ENCODE data around the gene CPED1.

Gene CPED1

DNA sequence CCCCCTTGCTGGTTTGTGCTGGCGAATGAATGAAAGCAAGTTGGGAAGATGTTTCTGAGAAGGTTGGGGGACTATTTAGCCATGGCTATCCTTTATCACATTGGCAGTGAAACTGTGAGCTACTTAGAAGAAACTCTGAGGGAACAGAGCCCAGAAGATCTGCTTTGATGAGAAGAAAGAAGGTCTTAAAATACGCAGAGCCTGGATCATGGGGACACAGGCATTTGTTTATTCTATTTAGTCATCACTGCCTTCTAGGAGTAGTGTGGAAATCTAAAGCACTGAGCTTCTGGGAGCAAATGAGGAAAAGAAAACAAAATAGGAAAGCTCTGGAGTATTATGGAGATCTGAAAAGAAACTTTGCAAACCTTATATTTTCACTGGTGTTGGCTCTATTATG lies 28.5 kb downstream of the CPED1 start:
- ATAC-seq = no peak
- no peak for TF ChIP-seq TOX (CRISPR knock-in tag; IDR thresholded peaks at IDR 0.05; ENCODE audit: borderline replicate concordance)
- TF ChIP-seq, protein P1, sequence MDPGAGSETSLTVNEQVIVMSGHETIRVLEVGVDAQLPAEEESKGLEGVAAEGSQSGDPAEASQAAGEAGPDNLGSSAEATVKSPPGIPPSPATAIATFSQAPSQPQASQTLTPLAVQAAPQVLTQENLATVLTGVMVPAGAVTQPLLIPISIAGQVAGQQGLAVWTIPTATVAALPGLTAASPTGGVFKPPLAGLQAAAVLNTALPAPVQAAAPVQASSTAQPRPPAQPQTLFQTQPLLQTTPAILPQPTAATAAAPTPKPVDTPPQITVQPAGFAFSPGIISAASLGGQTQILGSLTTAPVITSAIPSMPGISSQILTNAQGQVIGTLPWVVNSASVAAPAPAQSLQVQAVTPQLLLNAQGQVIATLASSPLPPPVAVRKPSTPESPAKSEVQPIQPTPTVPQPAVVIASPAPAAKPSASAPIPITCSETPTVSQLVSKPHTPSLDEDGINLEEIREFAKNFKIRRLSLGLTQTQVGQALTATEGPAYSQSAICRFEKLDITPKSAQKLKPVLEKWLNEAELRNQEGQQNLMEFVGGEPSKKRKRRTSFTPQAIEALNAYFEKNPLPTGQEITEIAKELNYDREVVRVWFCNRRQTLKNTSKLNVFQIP (CRISPR knock-in tag; IDR thresholded peaks at IDR 0.05; ENCODE audit: borderline replicate concordance, low read depth) = no peak
- TF ChIP-seq SNAI2 (CRISPR knock-in tag; IDR thresholded peaks at IDR 0.05) = no peak
- no peak for TF ChIP-seq TCF4 (CRISPR knock-in tag; IDR thresholded peaks at IDR 0.05; ENCODE audit: borderline replicate concordance)
- TF ChIP-seq CREB5 (CRISPR knock-in tag; IDR thresholded peaks at IDR 0.05; ENCODE audit: low read depth) = no peak
- no peak for TF ChIP-seq ISL1 (CRISPR knock-in tag; IDR thresholded peaks at IDR 0.05)
- TF ChIP-seq BACH2 (CRISPR knock-in tag; IDR thresholded peaks at IDR 0.05; ENCODE audit: borderline replicate concordance) = no peak
- no peak for TF ChIP-seq ZC3H10 (CRISPR knock-in tag; IDR thresholded peaks at IDR 0.05)
- TF ChIP-seq ZFP30 (CRISPR knock-in tag; IDR thresholded peaks at IDR 0.05) = no peak
- TF ChIP-seq ZNF8 (CRISPR knock-in tag; IDR thresholded peaks at IDR 0.05) = no peak
- no peak for TF ChIP-seq GLIS3 (CRISPR knock-in tag; IDR thresholded peaks at IDR 0.05)
- no peak for TF ChIP-seq OSR1 (CRISPR knock-in tag; IDR thresholded peaks at IDR 0.05)
- no peak for TF ChIP-seq ZFP3 (CRISPR knock-in tag; IDR thresholded peaks at IDR 0.05)
- TF ChIP-seq ESRRG (CRISPR knock-in tag; IDR thresholded peaks at IDR 0.05) = no peak
- no peak for TF ChIP-seq CSDC2 (CRISPR knock-in tag; IDR thresholded peaks at IDR 0.05)
- TF ChIP-seq PATZ1 (CRISPR knock-in tag; IDR thresholded peaks at IDR 0.05; ENCODE audit: borderline replicate concordance) = no peak

DNA sequence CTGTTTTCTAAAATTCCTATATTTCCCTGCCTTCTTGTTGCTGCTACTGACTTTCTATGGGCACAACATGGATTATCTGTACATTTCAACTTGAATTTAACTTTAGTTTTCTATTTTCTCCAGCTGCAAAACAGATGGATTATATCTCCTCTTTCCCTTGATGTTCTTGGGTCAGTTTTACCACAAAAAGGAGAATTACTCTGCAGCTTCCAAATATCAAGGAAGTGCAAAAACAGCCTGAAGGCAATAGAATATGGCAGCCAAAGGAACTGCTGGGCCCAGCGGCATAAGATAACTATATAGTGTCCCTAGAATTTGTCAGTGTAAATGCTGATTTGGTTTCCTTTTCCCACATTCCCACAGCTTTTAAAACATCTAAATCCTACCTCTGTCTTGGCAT lies 29.1 kb downstream of the CPED1 start:
- no peak for TF ChIP-seq OSR1 (CRISPR knock-in tag; IDR thresholded peaks at IDR 0.05)
- TF ChIP-seq, protein P1 (CRISPR knock-in tag; IDR thresholded peaks at IDR 0.05; ENCODE audit: borderline replicate concordance, low read depth) = no peak
- no peak for TF ChIP-seq ARNTL (CRISPR knock-in tag; IDR thresholded peaks at IDR 0.05; ENCODE audit: borderline replicate concordance, low read depth)
- TF ChIP-seq ESRRG (CRISPR knock-in tag; IDR thresholded peaks at IDR 0.05) = no peak
- no peak for TF ChIP-seq ZFP3 (CRISPR knock-in tag; IDR thresholded peaks at IDR 0.05)
- TF ChIP-seq ZNF8 (CRISPR knock-in tag; IDR thresholded peaks at IDR 0.05) = no peak
- no peak for TF ChIP-seq CREB5 (CRISPR knock-in tag; IDR thresholded peaks at IDR 0.05; ENCODE audit: low read depth)
- TF ChIP-seq BACH2 (CRISPR knock-in tag; IDR thresholded peaks at IDR 0.05; ENCODE audit: borderline replicate concordance) = no peak
- no peak for TF ChIP-seq ZFP30 (CRISPR knock-in tag; IDR thresholded peaks at IDR 0.05)
- no peak for TF ChIP-seq CSDC2 (CRISPR knock-in tag; IDR thresholded peaks at IDR 0.05)
- TF ChIP-seq ZC3H10 (CRISPR knock-in tag; IDR thresholded peaks at IDR 0.05) = no peak
- TF ChIP-seq GLIS3 (CRISPR knock-in tag; IDR thresholded peaks at IDR 0.05) = no peak
- TF ChIP-seq TOX (CRISPR knock-in tag; IDR thresholded peaks at IDR 0.05; ENCODE audit: borderline replicate concordance) = no peak
- TF ChIP-seq PPARA (CRISPR knock-in tag; IDR thresholded peaks at IDR 0.05; ENCODE audit: borderline replicate concordance) = no peak
- TF ChIP-seq TSHZ2 (CRISPR knock-in tag; IDR thresholded peaks at IDR 0.05) = no peak
- TF ChIP-seq TCF4 (CRISPR knock-in tag; IDR thresholded peaks at IDR 0.05; ENCODE audit: borderline replicate concordance) = no peak
- TF ChIP-seq SNAI2 (CRISPR knock-in tag; IDR thresholded peaks at IDR 0.05) = no peak
- no peak for TF ChIP-seq PATZ1 (CRISPR knock-in tag; IDR thresholded peaks at IDR 0.05; ENCODE audit: borderline replicate concordance)
- TF ChIP-seq, protein P2, sequence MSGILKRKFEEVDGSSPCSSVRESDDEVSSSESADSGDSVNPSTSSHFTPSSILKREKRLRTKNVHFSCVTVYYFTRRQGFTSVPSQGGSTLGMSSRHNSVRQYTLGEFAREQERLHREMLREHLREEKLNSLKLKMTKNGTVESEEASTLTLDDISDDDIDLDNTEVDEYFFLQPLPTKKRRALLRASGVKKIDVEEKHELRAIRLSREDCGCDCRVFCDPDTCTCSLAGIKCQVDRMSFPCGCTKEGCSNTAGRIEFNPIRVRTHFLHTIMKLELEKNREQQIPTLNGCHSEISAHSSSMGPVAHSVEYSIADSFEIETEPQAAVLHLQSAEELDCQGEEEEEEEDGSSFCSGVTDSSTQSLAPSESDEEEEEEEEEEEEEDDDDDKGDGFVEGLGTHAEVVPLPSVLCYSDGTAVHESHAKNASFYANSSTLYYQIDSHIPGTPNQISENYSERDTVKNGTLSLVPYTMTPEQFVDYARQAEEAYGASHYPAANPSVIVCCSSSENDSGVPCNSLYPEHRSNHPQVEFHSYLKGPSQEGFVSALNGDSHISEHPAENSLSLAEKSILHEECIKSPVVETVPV (CRISPR knock-in tag; IDR thresholded peaks at IDR 0.05) = no peak
- ATAC-seq = no peak

Data from SK-N-SH treated with all-trans-retinoic acid at 6 μM for 48 hours (cell line).